HG03439 (cell line): Measurements from ENCODE around the gene IPO11.
A peak's percentile ranks its signal among the peaks of the same experiment; 100 is the strongest.

Experiments used
- ATAC-seq: cut with Tn5 transposase; IDR thresholded peaks from one replicate; pipeline ENCODE4 v1.9.1; 2021; ENCODE audit warnings: mild to moderate bottlenecking, moderate library complexity; ENCODE audit not compliant: unreplicated experiment

Gene IPO11

GRCh38 chr5:62568143-62568542 is 155.6 kb downstream of the IPO11 start:
- ATAC-seq: no peak

- ATAC-seq: no peak
Measured at GRCh38 chr5:62568800-62569432, 156.4 kb downstream of the IPO11 start.

GRCh38 chr5:62569470-62569869 is 156.9 kb downstream of the IPO11 start:
- no peak for ATAC-seq

- no peak for ATAC-seq
Measured at GRCh38 chr5:62572918-62573514, 160.5 kb downstream of the IPO11 start.

DNA sequence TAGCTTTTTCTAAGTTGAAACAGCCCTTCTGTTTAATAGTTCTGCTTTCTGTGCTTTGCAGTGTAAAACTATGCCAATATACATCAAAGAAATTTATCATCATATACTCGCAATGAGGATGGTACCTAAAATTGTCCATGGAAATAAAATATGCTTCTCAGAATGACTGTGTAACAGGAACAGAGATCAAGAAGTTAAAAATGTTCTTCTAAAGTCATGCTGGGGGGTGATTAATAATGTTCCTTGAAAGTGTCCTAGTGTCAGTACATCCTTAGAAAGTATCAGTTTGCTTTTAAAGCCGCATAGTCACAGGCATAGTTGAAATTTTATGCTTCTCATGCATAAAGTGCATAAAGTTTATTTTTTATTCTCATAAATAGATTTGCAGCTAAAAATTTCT is 162.0 kb downstream of the IPO11 start:
- no peak for ATAC-seq

DNA sequence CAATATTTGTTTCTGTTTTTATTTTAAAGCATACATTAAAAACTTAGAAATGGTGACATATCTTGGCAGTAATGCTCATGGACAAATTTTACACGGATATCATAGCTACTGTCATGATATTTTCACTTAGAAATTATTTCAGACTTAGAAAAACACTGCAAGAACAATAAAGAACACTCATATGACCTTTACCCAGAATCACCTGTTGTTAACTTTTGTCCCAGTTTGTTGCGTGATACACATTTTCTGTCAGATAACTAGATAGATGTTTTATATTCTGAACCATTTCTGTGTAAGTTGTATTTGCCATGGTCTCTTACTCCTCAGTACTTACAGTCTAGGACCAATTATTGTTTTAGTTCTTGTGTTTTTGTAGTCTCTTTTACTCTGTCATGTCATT is 162.5 kb downstream of the IPO11 start:
- no peak for ATAC-seq

GRCh38 chr5:62575489-62575888 is 162.9 kb downstream of the IPO11 start:
- no peak for ATAC-seq

GRCh38 chr5:62576570-62577170 is 164.1 kb downstream of the IPO11 start:
- no peak for ATAC-seq

DNA sequence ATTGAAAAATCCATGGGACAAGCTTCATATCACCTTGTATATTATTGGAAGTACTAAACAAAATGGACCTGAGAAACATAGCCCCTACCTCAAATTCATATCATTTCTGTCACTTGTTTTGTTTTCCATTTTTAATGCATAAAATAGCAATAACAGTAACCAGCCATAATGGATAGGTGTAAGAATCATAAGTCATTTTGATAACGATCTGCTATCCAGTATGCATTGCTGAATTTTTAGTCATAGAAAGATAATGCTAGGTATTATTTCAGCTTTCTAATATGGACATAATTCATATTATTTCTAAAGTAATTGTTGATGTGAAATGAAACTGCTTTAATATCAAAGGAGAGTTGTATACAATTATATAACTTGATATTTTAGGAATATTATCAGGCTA is 164.9 kb downstream of the IPO11 start:
- no peak for ATAC-seq

DNA sequence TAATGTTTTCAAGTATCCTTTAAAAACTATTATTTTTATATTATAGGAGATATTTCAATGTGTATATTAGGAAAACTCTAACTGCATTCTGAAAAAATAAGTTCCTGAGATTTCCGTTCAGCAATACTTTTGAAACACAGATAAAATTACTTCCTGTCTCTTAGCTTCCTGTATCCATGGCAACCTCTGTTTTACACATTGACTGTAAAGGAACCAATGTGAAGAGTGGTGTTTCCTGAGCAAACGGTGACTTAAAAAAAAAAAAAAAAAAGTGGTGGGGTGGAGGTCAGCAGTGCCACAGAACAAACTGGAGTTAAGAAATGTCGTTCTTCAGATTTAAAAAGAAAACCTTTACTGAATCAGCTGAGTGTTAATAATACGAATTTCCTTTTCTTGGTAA is 166.0 kb downstream of the IPO11 start, which contains the start of gene LRRC70:
TSS of gene LRRC70 (plus strand) at position 280 of the 400 bp plus-strand sequence. CDS start 620 bp downstream, outside the sequence.
- ATAC-seq: peak; percentile 84

- ATAC-seq: no peak
Measured at GRCh38 chr5:62579761-62580160, 167.2 kb downstream of the IPO11 start.

GRCh38 chr5:62581836-62582597 is 169.5 kb downstream of the IPO11 start:
- no peak for ATAC-seq

GRCh38 chr5:62584391-62584790 is 171.8 kb downstream of the IPO11 start:
- no peak for ATAC-seq

GRCh38 chr5:62585306-62585705 is 172.7 kb downstream of the IPO11 start:
- no peak for ATAC-seq

- no peak for ATAC-seq
Measured at GRCh38 chr5:62585751-62586150, 173.2 kb downstream of the IPO11 start.

DNA sequence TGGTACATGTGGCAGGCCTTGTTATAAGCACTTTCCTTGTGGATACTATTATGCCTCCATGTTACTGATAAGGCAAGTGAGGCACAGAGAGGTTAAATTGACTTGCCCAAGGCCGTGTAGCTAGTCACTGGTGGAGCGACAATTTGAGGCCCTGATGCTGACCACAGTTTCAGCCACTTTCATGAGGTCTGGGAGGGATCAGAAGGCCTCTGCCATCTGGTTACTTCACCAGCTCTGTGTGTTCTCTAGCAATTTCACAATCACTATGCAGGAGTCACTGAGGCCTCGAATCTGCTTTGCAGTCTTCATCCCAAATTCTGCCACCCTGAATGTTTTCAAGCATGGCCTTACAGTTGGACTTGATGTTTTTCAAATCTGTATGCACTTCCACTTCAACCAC is 175.2 kb downstream of the IPO11 start:
- ATAC-seq: no peak

- ATAC-seq: no peak
Measured at GRCh38 chr5:62588668-62589067, 176.1 kb downstream of the IPO11 start.

- no peak for ATAC-seq
Measured at GRCh38 chr5:62589504-62589903, 176.9 kb downstream of the IPO11 start.

DNA sequence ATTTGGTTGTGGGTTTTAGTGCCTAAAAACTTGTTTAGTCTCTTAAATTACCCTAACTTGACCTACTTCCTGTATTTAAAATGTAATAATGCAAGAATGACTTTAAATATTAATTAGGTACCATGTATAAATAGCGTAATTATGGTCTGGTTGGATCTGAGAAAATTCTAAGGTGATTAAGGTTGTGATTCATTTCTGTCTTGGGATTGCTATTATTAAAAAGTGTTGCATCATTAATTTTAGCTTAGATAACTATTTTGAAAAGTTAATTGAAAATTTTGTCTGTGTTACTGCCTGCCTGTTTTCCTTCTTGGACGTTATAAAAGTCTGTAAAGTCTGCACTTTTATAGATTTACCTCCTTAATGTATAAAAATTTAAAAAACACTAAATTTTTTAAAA is 177.8 kb downstream of the IPO11 start:
- no peak for ATAC-seq

GRCh38 chr5:62592558-62592957 is 180.0 kb downstream of the IPO11 start:
- ATAC-seq: no peak

DNA sequence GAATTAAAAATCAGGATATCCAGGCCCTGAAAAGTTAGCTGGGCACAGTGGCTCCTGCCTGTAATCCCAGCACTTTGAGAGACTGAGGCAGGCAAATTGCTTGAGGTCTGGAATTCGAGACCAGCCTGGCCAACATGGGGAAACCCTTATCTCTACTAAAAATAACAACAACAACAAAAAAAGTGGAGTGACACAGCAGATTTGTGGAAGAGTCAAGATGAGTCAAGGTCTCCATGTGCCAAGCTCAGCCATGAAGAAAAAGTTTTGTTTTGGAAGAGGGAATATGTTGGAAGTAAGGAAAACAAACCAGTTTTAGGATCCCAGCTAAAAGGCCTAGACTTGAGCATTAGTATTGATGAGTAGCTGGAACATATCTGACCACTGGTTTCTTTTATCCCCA is 180.8 kb downstream of the IPO11 start:
- ATAC-seq: no peak
